WTC11 (cell line): ENCODE results near the gene SOWAHD. TPM values are rescaled to one million over a fixed set of nuclear protein-coding genes. Genes with fewer than 3 reads are reported as not detected.

Source experiments
- ATAC-seq: fragments of 200-7000 bp; cut with Tn5 transposase; 2 replicates; pipeline ENCODE4 v1.10.0; 2021; ENCODE audit warnings: mild to moderate bottlenecking, moderate library complexity
- CTCF ChIA-PET: fragments of 300-600 bp; sonication (Branson Sonifier 250); formaldehyde crosslinking; loops from one replicate; lab custom pipeline; 2021; ENCODE audit warnings: antibody characterized with exemption; lab: Charles Lee
- POLR2A ChIA-PET: fragments of 350-600 bp; sonication (Branson Sonifier 250); formaldehyde crosslinking; loops from one replicate; lab custom pipeline; 2021; ENCODE audit warnings: antibody characterized with exemption; lab: Charles Lee
- DNase-seq: peaks from one replicate; pipeline ENCODE4 v3.0.0; 2021; ENCODE audit warnings: low spot score
- H3K27ac Mint-ChIP-seq: 2 replicates; pipeline ENCODE4 v1.8.0; 2021; ENCODE audit warnings: mixed read lengths
- H3K27me3 Mint-ChIP-seq: 2 replicates; pipeline ENCODE4 v1.8.0; 2021; ENCODE audit warnings: low read depth, mild to moderate bottlenecking, moderate library complexity, mixed read lengths
- H3K36me3 Mint-ChIP-seq: 2 replicates; pipeline ENCODE4 v1.8.0; 2021; ENCODE audit warnings: mixed read lengths
- H3K4me1 Mint-ChIP-seq: 2 replicates; pipeline ENCODE4 v1.8.0; 2022; ENCODE audit warnings: mixed read lengths
- H3K4me3 Mint-ChIP-seq: 2 replicates; pipeline ENCODE4 v1.8.0; 2021; ENCODE audit warnings: mild to moderate bottlenecking, moderate library complexity, mixed read lengths
- H3K9me3 Mint-ChIP-seq: 2 replicates; pipeline ENCODE4 v1.8.0; 2021; ENCODE audit warnings: mixed read lengths
- ATF1 ChIP-seq: sonication (generic); formaldehyde crosslinking; IDR thresholded peaks from 2 replicates; pipeline ENCODE4 v1.8.1; 2023; ENCODE audit warnings: mild to moderate bottlenecking, moderate library complexity, missing genetic modification reagents
- ELF4 ChIP-seq: sonication (generic); formaldehyde crosslinking; IDR thresholded peaks from 2 replicates; pipeline ENCODE4 v1.8.1; 2022; ENCODE audit warnings: low read depth, mild to moderate bottlenecking, moderate library complexity, missing genetic modification reagents
- OVOL2 ChIP-seq: fragments of 250-450 bp; sonication (Bioruptor Pico); IDR thresholded peaks from 2 replicates; pipeline ENCODE4 v1.9.0; 2021; ENCODE audit warnings: mild to moderate bottlenecking, borderline replicate concordance
- PRRX2 ChIP-seq: fragments of 250-450 bp; sonication (Bioruptor Pico); IDR thresholded peaks from 2 replicates; pipeline ENCODE4 v1.8.0; 2021; ENCODE audit warnings: mild to moderate bottlenecking
- SMAD4 ChIP-seq: sonication (generic); formaldehyde crosslinking; IDR thresholded peaks from 2 replicates; pipeline ENCODE4 v1.8.0; 2022; ENCODE audit warnings: mild to moderate bottlenecking, missing genetic modification reagents
- ZNF121 ChIP-seq: sonication (generic); formaldehyde crosslinking; IDR thresholded peaks from 2 replicates; pipeline ENCODE4 v1.8.0; 2023; ENCODE audit warnings: missing genetic modification reagents
- ZNF317 ChIP-seq: sonication (generic); formaldehyde crosslinking; IDR thresholded peaks from 2 replicates; pipeline ENCODE4 v1.8.1; 2023; ENCODE audit warnings: low read depth, mild to moderate bottlenecking, moderate library complexity, missing genetic modification reagents, borderline replicate concordance
- total RNA-seq: library from RNA; stranded (reverse); gene quantifications from 3 replicates; pipeline ENCODE4 v1.2.3, GENCODE V29; 2021
- TF ChIP-seq, protein P1 (sequence below): fragments of 250-450 bp; sonication (Bioruptor Pico); IDR thresholded peaks from 2 replicates; pipeline ENCODE4 v1.8.0; 2021; ENCODE audit warnings: mild to moderate bottlenecking
- TF ChIP-seq, protein P2 (sequence below): sonication (generic); formaldehyde crosslinking; IDR thresholded peaks from 2 replicates; pipeline ENCODE4 v1.8.1; 2023; ENCODE audit warnings: mild to moderate bottlenecking, missing genetic modification reagents
- TF ChIP-seq, protein P3 (sequence below): fragments of 250-450 bp; sonication (Bioruptor Pico); IDR thresholded peaks from 2 replicates; pipeline ENCODE4 v1.9.0; 2021; ENCODE audit warnings: mild to moderate bottlenecking
- TF ChIP-seq, protein P4 (sequence below): sonication (generic); formaldehyde crosslinking; IDR thresholded peaks from 2 replicates; pipeline ENCODE4 v1.8.0; 2022; ENCODE audit warnings: mild to moderate bottlenecking, missing genetic modification reagents
- TF ChIP-seq, protein P5 (sequence below): fragments of 250-450 bp; sonication (Bioruptor Pico); IDR thresholded peaks from 2 replicates; pipeline ENCODE4 v1.9.0; 2021; ENCODE audit warnings: moderate library complexity, mild to moderate bottlenecking, inconsistent platforms, borderline replicate concordance
- TF ChIP-seq, protein P6 (sequence below): sonication (generic); formaldehyde crosslinking; conservative IDR thresholded peaks from 2 replicates; pipeline ENCODE4 v1.8.1; 2023; ENCODE audit warnings: mild to moderate bottlenecking, low read depth, missing genetic modification reagents, moderate library complexity
- TF ChIP-seq, protein P7 (sequence below): sonication (generic); formaldehyde crosslinking; IDR thresholded peaks from 2 replicates; pipeline ENCODE4 v1.8.0; 2022; ENCODE audit warnings: mild to moderate bottlenecking, missing genetic modification reagents

Gene SOWAHD
- total RNA-seq, 1 experiment from 2014 or later, result 5.0 TPM

DNA sequence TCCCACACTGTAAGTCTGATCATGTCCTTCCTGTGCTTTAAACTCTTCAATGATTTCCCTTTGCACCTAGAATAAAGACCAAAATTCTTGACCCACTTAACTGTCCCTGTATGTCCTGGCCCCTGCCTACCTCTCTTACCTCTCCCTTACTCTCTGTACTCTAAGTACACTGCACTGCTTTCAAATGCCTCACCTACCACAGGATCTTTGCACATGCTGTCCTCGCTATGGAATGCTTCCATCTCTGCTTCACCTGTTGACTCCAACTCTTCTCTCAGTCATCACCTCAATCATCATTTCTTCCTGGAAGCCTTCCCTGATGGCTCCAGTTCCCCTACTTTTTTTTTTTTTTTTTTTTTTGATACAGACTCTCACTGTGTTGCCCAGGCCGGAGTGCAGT, 36.5 kb upstream of the SOWAHD start (continued):
- TF ChIP-seq, protein P1, sequence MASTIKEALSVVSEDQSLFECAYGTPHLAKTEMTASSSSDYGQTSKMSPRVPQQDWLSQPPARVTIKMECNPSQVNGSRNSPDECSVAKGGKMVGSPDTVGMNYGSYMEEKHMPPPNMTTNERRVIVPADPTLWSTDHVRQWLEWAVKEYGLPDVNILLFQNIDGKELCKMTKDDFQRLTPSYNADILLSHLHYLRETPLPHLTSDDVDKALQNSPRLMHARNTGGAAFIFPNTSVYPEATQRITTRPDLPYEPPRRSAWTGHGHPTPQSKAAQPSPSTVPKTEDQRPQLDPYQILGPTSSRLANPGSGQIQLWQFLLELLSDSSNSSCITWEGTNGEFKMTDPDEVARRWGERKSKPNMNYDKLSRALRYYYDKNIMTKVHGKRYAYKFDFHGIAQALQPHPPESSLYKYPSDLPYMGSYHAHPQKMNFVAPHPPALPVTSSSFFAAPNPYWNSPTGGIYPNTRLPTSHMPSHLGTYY, result no peak
- TF ChIP-seq OVOL2 (no peak), PRRX2 (CRISPR knock-in tag) (no peak), SMAD4 (CRISPR knock-in tag) (no peak), ZNF121 (CRISPR knock-in tag) (no peak)
- TF ChIP-seq, protein P2, sequence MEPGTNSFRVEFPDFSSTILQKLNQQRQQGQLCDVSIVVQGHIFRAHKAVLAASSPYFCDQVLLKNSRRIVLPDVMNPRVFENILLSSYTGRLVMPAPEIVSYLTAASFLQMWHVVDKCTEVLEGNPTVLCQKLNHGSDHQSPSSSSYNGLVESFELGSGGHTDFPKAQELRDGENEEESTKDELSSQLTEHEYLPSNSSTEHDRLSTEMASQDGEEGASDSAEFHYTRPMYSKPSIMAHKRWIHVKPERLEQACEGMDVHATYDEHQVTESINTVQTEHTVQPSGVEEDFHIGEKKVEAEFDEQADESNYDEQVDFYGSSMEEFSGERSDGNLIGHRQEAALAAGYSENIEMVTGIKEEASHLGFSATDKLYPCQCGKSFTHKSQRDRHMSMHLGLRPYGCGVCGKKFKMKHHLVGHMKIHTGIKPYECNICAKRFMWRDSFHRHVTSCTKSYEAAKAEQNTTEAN (CRISPR knock-in tag), result no peak
- TF ChIP-seq, protein P3, sequence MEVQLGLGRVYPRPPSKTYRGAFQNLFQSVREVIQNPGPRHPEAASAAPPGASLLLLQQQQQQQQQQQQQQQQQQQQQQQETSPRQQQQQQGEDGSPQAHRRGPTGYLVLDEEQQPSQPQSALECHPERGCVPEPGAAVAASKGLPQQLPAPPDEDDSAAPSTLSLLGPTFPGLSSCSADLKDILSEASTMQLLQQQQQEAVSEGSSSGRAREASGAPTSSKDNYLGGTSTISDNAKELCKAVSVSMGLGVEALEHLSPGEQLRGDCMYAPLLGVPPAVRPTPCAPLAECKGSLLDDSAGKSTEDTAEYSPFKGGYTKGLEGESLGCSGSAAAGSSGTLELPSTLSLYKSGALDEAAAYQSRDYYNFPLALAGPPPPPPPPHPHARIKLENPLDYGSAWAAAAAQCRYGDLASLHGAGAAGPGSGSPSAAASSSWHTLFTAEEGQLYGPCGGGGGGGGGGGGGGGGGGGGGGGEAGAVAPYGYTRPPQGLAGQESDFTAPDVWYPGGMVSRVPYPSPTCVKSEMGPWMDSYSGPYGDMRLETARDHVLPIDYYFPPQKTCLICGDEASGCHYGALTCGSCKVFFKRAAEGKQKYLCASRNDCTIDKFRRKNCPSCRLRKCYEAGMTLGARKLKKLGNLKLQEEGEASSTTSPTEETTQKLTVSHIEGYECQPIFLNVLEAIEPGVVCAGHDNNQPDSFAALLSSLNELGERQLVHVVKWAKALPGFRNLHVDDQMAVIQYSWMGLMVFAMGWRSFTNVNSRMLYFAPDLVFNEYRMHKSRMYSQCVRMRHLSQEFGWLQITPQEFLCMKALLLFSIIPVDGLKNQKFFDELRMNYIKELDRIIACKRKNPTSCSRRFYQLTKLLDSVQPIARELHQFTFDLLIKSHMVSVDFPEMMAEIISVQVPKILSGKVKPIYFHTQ, result no peak
- TF ChIP-seq, protein P4, sequence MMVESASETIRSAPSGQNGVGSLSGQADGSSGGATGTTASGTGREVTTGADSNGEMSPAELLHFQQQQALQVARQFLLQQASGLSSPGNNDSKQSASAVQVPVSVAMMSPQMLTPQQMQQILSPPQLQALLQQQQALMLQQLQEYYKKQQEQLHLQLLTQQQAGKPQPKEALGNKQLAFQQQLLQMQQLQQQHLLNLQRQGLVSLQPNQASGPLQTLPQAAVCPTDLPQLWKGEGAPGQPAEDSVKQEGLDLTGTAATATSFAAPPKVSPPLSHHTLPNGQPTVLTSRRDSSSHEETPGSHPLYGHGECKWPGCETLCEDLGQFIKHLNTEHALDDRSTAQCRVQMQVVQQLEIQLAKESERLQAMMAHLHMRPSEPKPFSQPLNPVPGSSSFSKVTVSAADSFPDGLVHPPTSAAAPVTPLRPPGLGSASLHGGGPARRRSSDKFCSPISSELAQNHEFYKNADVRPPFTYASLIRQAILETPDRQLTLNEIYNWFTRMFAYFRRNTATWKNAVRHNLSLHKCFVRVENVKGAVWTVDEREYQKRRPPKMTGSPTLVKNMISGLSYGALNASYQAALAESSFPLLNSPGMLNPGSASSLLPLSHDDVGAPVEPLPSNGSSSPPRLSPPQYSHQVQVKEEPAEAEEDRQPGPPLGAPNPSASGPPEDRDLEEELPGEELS, result no peak
- TF ChIP-seq, all 79 proteins: peak for 0

DNA sequence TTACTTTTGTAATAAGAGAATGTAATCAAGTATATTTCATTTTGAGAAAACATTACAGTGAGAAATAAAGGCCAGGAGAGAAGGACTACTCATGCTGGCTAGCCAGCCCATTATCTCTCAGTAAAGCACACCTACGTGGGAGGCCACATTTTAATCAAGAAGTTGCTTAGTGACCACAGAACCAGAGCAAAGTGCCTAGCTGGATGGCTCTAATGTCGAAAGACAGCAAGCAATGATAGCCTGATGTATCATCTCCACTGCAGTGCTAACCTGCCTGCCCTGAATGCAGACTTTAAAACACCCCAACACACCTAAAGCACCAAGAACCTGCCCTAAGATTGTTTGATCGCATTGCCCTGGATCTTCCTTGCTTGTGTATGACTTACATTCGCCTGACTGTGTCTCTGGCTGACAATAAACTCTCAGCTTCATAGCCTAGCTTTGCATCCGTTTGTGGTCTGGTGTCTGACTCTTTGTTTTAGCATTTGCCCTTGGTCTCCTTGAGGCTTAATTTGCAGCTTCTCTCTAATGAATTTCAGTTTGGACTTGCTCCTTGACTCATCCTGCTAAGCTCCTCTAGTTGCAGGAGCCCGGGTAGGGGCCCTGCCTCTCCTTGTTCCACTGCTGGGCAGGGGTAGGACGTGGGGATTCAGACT, 31.4 kb upstream of the SOWAHD start:
- Mint-ChIP-seq H3K36me3 (no peaks in the 10 kb centered on the region), H3K4me1 (peaks cover 19% of the 10 kb centered on the region), H3K9me3 (no peaks in the 10 kb centered on the region), H3K4me3 (no peak overlapping the region), H3K27ac (no peak overlapping the region), H3K27me3 (no peaks in the 10 kb centered on the region; the same call in 1 of the 2 replicates)
- DNase-seq (no peak), ATAC-seq (no peak)
- POLR2A ChIA-PET, result no interaction called here
- CTCF ChIA-PET, result interaction anchor here (0.6 to 3.3 kb wide), 9 partner anchors 18 to 130 kb away, joined by 3 to 30 read pairs (median 3); partner anchors contain the start of genes SEPTIN6 and SOWAHD
- TF ChIP-seq ZNF317 (CRISPR knock-in tag), result no peak
- TF ChIP-seq, protein P5, sequence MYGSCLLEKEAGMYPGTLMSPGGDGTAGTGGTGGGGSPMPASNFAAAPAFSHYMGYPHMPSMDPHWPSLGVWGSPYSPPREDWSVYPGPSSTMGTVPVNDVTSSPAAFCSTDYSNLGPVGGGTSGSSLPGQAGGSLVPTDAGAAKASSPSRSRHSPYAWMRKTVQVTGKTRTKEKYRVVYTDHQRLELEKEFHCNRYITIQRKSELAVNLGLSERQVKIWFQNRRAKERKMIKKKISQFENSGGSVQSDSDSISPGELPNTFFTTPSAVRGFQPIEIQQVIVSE, result no peak

DNA sequence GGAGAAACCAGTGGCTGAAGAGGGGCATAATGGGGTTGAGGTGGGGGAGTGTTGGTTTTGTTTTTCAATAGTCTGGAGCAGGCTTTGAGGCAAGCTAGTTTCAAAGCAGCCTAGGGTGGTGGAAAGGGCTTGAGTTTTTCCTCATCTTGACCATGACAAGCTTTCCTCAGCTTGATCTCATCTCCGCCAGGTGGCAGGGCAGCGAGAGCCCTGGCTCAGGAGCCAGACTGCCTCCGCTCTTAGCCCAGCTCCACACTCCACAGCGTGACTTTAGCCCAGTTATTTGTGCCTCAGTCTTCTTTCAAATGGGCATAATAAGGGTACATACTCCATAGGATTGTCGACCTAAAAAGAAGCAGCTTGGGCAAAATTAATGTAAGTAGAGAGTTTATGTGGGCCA, 29.9 kb upstream of the SOWAHD start:
- ChIA-PET POLR2A (no interaction called here), CTCF (interaction anchor here (0.7 to 3.3 kb wide), 24 partner anchors 16 to 235 kb away, joined by 3 to 35 read pairs (median 8); partner anchors contain the start of genes NKRF, SEPTIN6, SOWAHD and UBE2A)
- no peaks in the 10 kb centered on the region for H3K9me3 Mint-ChIP-seq
- H3K27me3 Mint-ChIP-seq, result no peaks in the 10 kb centered on the region; the same call in 1 of the 2 replicates
- ATAC-seq, result peak; percentile 72
- no peaks in the 10 kb centered on the region for H3K36me3 Mint-ChIP-seq
- H3K4me1 Mint-ChIP-seq, result peaks cover 19% of the 10 kb centered on the region
- H3K4me3 Mint-ChIP-seq, result no peak overlapping the region
- peak overlapping the region; percentile 55 for H3K27ac Mint-ChIP-seq
- DNase-seq, result peak; percentile 40
- TF ChIP-seq, protein P5, result no peak
- TF ChIP-seq, protein P6, sequence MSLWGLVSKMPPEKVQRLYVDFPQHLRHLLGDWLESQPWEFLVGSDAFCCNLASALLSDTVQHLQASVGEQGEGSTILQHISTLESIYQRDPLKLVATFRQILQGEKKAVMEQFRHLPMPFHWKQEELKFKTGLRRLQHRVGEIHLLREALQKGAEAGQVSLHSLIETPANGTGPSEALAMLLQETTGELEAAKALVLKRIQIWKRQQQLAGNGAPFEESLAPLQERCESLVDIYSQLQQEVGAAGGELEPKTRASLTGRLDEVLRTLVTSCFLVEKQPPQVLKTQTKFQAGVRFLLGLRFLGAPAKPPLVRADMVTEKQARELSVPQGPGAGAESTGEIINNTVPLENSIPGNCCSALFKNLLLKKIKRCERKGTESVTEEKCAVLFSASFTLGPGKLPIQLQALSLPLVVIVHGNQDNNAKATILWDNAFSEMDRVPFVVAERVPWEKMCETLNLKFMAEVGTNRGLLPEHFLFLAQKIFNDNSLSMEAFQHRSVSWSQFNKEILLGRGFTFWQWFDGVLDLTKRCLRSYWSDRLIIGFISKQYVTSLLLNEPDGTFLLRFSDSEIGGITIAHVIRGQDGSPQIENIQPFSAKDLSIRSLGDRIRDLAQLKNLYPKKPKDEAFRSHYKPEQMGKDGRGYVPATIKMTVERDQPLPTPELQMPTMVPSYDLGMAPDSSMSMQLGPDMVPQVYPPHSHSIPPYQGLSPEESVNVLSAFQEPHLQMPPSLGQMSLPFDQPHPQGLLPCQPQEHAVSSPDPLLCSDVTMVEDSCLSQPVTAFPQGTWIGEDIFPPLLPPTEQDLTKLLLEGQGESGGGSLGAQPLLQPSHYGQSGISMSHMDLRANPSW (CRISPR knock-in tag), result no peak
- TF ChIP-seq, protein P7, sequence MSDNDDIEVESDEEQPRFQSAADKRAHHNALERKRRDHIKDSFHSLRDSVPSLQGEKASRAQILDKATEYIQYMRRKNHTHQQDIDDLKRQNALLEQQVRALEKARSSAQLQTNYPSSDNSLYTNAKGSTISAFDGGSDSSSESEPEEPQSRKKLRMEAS, result no peak
- TF ChIP-seq, protein P1, result no peak
- TF ChIP-seq, protein P2 (CRISPR knock-in tag), result no peak
- no peak for TF ChIP-seq ATF1 (CRISPR knock-in tag)
- TF ChIP-seq ELF4 (CRISPR knock-in tag), result no peak
